Mesendoderm (in vitro differentiated cells): Measurements from ENCODE around the gene MRPL43.

Experiments
- DNase-seq: peaks from one replicate; pipeline ENCODE4 v3.0.0; 2013
- H2AK5ac ChIP-seq: 2 replicates; pipeline ENCODE4 v1.6.1; 2013; ENCODE audit warnings: low read length, inconsistent platforms
- H2BK120ac ChIP-seq: 2 replicates; pipeline ENCODE4 v1.6.1; 2013; ENCODE audit warnings: low read depth, mild to moderate bottlenecking, low read length, moderate library complexity, mixed read lengths
- H2BK15ac ChIP-seq: replicated peaks from 2 replicates; pipeline ENCODE4 v1.6.1; 2013; ENCODE audit warnings: low read depth, mild to moderate bottlenecking, moderate library complexity
- H2BK5ac ChIP-seq: 2 replicates; pipeline ENCODE4 v1.6.1; 2013; ENCODE audit warnings: low read length, inconsistent platforms
- H3K18ac ChIP-seq: 2 replicates; pipeline ENCODE4 v1.6.1; 2013; ENCODE audit warnings: mild to moderate bottlenecking, low read length, mixed read lengths
- H3K23ac ChIP-seq: one replicate; pipeline ENCODE4 v1.6.1; 2013; ENCODE audit warnings: low read length
- H3K27ac ChIP-seq: 2 replicates; pipeline ENCODE4 v1.5.1; 2013; ENCODE audit warnings: low read depth, mild to moderate bottlenecking, inconsistent platforms, low read length, moderate library complexity
- H3K27me3 ChIP-seq: 2 replicates; pipeline ENCODE4 v1.6.1; 2013; ENCODE audit warnings: low read length, control low read depth, mild to moderate bottlenecking, inconsistent platforms; ENCODE audit not compliant: insufficient read depth, poor library complexity
- H3K36me3 ChIP-seq: 2 replicates; pipeline ENCODE4 v1.6.1; 2013; ENCODE audit warnings: low read length, inconsistent platforms; ENCODE audit not compliant: control insufficient read depth, insufficient read depth
- H3K4ac ChIP-seq: one replicate; pipeline ENCODE4 v1.6.1; 2013; ENCODE audit warnings: low read depth, mild to moderate bottlenecking, low read length, moderate library complexity
- H3K4me1 ChIP-seq: 2 replicates; pipeline ENCODE4 v1.6.1; 2013; ENCODE audit warnings: low read depth, low read length, inconsistent platforms; ENCODE audit not compliant: control insufficient read depth
- H3K4me2 ChIP-seq: 2 replicates; pipeline ENCODE4 v1.6.1; 2013; ENCODE audit warnings: low read length
- H3K4me3 ChIP-seq: 2 replicates; pipeline ENCODE4 v1.5.1; 2013; ENCODE audit warnings: mild to moderate bottlenecking, low read length
- H3K56ac ChIP-seq: one replicate; pipeline ENCODE4 v1.6.1; 2013; ENCODE audit warnings: low read length
- H3K79me1 ChIP-seq: 2 replicates; pipeline ENCODE4 v1.6.1; 2013; ENCODE audit warnings: low read length, inconsistent platforms
- H3K79me2 ChIP-seq: 2 replicates; pipeline ENCODE4 v1.6.1; 2013; ENCODE audit warnings: mild to moderate bottlenecking, low read length; ENCODE audit not compliant: control insufficient read depth, insufficient read depth
- H3K9ac ChIP-seq: 2 replicates; pipeline ENCODE4 v1.6.1; 2013; ENCODE audit warnings: low read length, inconsistent platforms
- H4K5ac ChIP-seq: one replicate; pipeline ENCODE4 v1.6.1; 2013; ENCODE audit warnings: low read length
- H4K8ac ChIP-seq: one replicate; pipeline ENCODE4 v1.6.1; 2013; ENCODE audit warnings: low read depth, mild to moderate bottlenecking, control low read depth, low read length, moderate library complexity
- WGBS: extraction: QIAGEN DNeasy Blood & Tissue Kit; methylation state at CpG from one replicate; pipeline ENCODE4 v1.1.7; 2013; ENCODE audit warnings: low lambda C conversion rate, missing lambda C conversion rate; ENCODE audit not compliant: insufficient coverage; ENCODE audit errors: extremely low coverage; 5-methylcytosine and 5-hydroxymethylcytosine counted together

MRPL43 gene

DNA sequence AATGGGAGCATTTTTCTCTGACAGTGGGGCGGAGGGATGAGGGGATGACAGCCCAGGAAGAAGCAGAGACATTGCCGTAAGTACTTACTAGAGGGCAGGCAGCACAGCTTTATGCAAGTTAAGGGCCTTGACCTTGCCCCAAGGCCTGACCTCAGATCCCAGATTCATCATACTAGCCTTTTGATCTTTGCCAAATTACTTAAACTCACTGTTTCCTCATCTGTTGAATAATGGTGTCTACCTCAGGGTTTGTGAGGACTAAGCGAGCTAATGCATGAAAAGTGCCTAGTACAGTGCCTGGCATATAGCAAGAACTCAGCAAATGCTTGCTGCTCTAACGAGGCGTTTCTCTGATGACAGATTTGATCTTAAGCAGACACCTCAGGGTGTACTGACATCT, 21.5 kb downstream of the MRPL43 start:
- peaks cover 1% of the 10 kb centered on the region for H3K36me3 ChIP-seq
- H3K23ac ChIP-seq, result no peak overlapping the region
- H4K8ac ChIP-seq, result no peak overlapping the region
- peaks cover 4% of the 10 kb centered on the region for H3K4me1 ChIP-seq
- no peaks in the 10 kb centered on the region for H3K79me1 ChIP-seq
- no peak overlapping the region for H3K4me3 ChIP-seq
- H3K4ac ChIP-seq, result no peak overlapping the region
- H4K5ac ChIP-seq, result no peak overlapping the region
- WGBS, result no CpG with 5 or more reads among the region's 5 CpGs
- H3K9ac ChIP-seq, result no peak overlapping the region
- no peaks in the 10 kb centered on the region for H3K79me2 ChIP-seq
- DNase-seq, result no peak
- no peak overlapping the region for H3K27ac ChIP-seq
- no peak overlapping the region for H2BK120ac ChIP-seq
- no peak overlapping the region for H2BK15ac ChIP-seq
- no peak overlapping the region for H3K4me2 ChIP-seq
- no peak overlapping the region for H2AK5ac ChIP-seq
- H3K18ac ChIP-seq, result no peak overlapping the region
- no peaks in the 10 kb centered on the region for H3K27me3 ChIP-seq
- no peak overlapping the region for H2BK5ac ChIP-seq
- no peak overlapping the region for H3K56ac ChIP-seq

GRCh38 chr10:100963826-100964225, 23.5 kb downstream of the MRPL43 start:
- no peak overlapping the region for H3K27ac ChIP-seq
- H3K23ac ChIP-seq, result no peak overlapping the region
- no peak overlapping the region for H3K9ac ChIP-seq
- no peak overlapping the region for H3K4me2 ChIP-seq
- no peak overlapping the region for H2BK5ac ChIP-seq
- no peak overlapping the region for H2AK5ac ChIP-seq
- no peak overlapping the region for H3K4ac ChIP-seq
- H3K79me2 ChIP-seq, result no peaks in the 10 kb centered on the region
- no CpG with 5 or more reads among the region's 1 CpG for WGBS
- H3K27me3 ChIP-seq, result no peaks in the 10 kb centered on the region
- H4K8ac ChIP-seq, result no peak overlapping the region
- H3K4me3 ChIP-seq, result no peak overlapping the region
- peaks cover 1% of the 10 kb centered on the region for H3K36me3 ChIP-seq
- H3K4me1 ChIP-seq, result peaks cover 1% of the 10 kb centered on the region
- no peak overlapping the region for H2BK15ac ChIP-seq
- H2BK120ac ChIP-seq, result no peak overlapping the region
- H3K56ac ChIP-seq, result no peak overlapping the region
- H3K18ac ChIP-seq, result no peak overlapping the region
- no peak overlapping the region for H4K5ac ChIP-seq
- DNase-seq, result no peak
- no peaks in the 10 kb centered on the region for H3K79me1 ChIP-seq

DNA sequence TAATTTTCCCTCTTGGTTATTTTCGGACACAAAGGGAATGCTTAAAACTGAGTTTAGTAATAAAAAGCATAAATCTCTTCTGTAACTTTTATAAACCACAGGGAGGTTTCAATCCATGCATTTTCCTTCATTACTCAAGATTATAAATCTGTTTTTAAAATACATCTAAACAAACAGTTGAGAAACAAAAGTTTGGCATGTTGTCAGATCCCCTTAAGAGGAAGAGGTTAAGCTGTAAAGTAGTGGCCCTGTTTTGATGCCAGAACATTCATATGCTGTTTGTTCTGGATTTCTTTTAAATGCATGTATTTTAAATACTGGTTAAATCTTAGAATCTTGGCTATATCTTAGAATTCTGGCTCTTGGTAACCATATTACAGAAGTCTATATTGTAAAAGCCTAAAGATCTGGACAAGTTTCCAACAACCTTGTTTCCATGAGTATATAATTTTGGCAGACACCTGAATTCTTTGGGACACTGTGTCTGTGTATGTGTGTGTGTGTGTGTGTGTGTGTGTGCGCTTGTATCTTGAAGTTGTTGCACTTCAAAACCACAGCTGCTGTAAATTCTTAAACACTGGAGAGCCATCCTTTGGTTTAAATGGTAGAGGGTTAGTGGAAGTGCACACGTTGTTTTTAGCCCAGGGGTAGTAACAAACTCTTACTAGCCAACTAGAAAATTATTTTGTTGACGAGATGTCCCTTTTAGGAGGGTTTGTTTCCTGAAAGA, 24.8 kb downstream of the MRPL43 start:
- Histone ChIP-seq H3K56ac (no peak overlapping the region), H3K18ac (no peak overlapping the region), H3K79me1 (no peaks in the 10 kb centered on the region), H3K9ac (no peak overlapping the region), H4K8ac (no peak overlapping the region), H3K79me2 (no peaks in the 10 kb centered on the region), H3K4me2 (no peak overlapping the region), H2AK5ac (no peak overlapping the region), H3K4me3 (no peak overlapping the region), H2BK5ac (no peak overlapping the region), H4K5ac (no peak overlapping the region), H2BK15ac (no peak overlapping the region), H3K23ac (no peak overlapping the region), H3K4ac (no peak overlapping the region), H3K27me3 (no peaks in the 10 kb centered on the region), H3K27ac (no peak overlapping the region), H3K36me3 (peaks cover 1% of the 10 kb centered on the region), H2BK120ac (no peak overlapping the region), H3K4me1 (no peaks in the 10 kb centered on the region)
- no CpG with 5 or more reads among the region's 4 CpGs for WGBS
- DNase-seq, result no peak

- Histone ChIP-seq H3K4me3 (no peak overlapping the region), H2BK120ac (no peak overlapping the region), H4K5ac (no peak overlapping the region), H3K27me3 (no peaks in the 10 kb centered on the region), H2BK5ac (no peak overlapping the region), H3K4me1 (no peaks in the 10 kb centered on the region), H4K8ac (no peak overlapping the region), H2BK15ac (no peak overlapping the region), H3K4ac (no peak overlapping the region), H3K27ac (no peak overlapping the region), H3K36me3 (peaks cover 1% of the 10 kb centered on the region), H3K4me2 (no peak overlapping the region), H3K18ac (no peak overlapping the region), H3K79me1 (no peaks in the 10 kb centered on the region), H3K79me2 (no peaks in the 10 kb centered on the region), H3K23ac (no peak overlapping the region), H2AK5ac (no peak overlapping the region), H3K56ac (no peak overlapping the region), H3K9ac (no peak overlapping the region)
- DNase-seq, result no peak
These were observed 27.0 kb downstream of the MRPL43 start for GRCh38 chr10:100960251-100960650.

DNA sequence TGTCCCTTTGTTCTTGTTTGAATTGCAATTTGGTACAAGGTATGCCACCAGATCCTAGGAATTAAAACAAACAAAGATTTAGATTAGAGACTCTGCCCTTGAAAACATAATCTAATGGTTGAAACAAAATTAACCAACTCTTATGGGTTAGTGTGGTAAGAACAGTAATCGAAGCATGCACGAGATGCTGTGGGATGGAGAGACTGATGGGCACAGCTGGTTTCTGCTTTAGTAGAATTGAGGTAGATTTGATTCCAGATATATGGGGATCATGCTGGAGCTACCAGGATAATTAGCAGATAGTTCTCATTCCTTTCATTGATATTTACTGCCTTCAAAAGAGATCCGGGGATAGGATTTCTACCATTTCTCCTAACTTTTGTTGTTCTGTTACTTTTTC, 38.4 kb downstream of the MRPL43 start:
- H3K79me1 ChIP-seq, result no peaks in the 10 kb centered on the region
- H3K23ac ChIP-seq, result no peak overlapping the region
- no peak overlapping the region for H2AK5ac ChIP-seq
- no peaks in the 10 kb centered on the region for H3K4me1 ChIP-seq
- DNase-seq, result no peak
- no peak overlapping the region for H3K4me2 ChIP-seq
- H4K5ac ChIP-seq, result no peak overlapping the region
- H3K18ac ChIP-seq, result no peak overlapping the region
- H2BK15ac ChIP-seq, result no peak overlapping the region
- H2BK5ac ChIP-seq, result no peak overlapping the region
- no peaks in the 10 kb centered on the region for H3K79me2 ChIP-seq
- peaks cover 2% of the 10 kb centered on the region for H3K36me3 ChIP-seq
- no peak overlapping the region for H3K4ac ChIP-seq
- H2BK120ac ChIP-seq, result no peak overlapping the region
- no peak overlapping the region for H3K4me3 ChIP-seq
- no peak overlapping the region for H3K56ac ChIP-seq
- no peak overlapping the region for H4K8ac ChIP-seq
- WGBS, result no CpG with 5 or more reads among the region's 3 CpGs
- H3K27ac ChIP-seq, result no peak overlapping the region
- no peaks in the 10 kb centered on the region for H3K27me3 ChIP-seq
- no peak overlapping the region for H3K9ac ChIP-seq

GRCh38 chr10:100945754-100946153, 41.5 kb downstream of the MRPL43 start:
- Histone ChIP-seq H2BK5ac (no peak overlapping the region), H3K79me1 (no peaks in the 10 kb centered on the region), H3K18ac (no peak overlapping the region), H3K4me3 (no peak overlapping the region), H2AK5ac (no peak overlapping the region), H2BK120ac (no peak overlapping the region), H3K4me2 (no peak overlapping the region), H3K56ac (no peak overlapping the region), H2BK15ac (no peak overlapping the region), H3K4ac (no peak overlapping the region), H3K79me2 (no peaks in the 10 kb centered on the region), H4K8ac (no peak overlapping the region), H3K27ac (no peak overlapping the region), H3K36me3 (peaks cover 2% of the 10 kb centered on the region), H3K9ac (no peak overlapping the region), H3K23ac (no peak overlapping the region), H4K5ac (no peak overlapping the region), H3K4me1 (no peaks in the 10 kb centered on the region), H3K27me3 (no peaks in the 10 kb centered on the region)
- DNase-seq, result no peak
